Fibroblast of lung (primary cell): Measurements from ENCODE around the gene PIK3CD. TPM values are rescaled to one million over a fixed set of nuclear protein-coding genes. Genes with fewer than 3 reads are reported as not detected.

Experiments
- DNase-seq, 2 donors: peaks; one replicate each; pipeline versions ENCODE4 v3.0.0 to v3.0.0-alpha.2; 2010; ENCODE audit warnings: low read depth in 2 of 2
- H2AFZ ChIP-seq: 2 replicates; pipeline ENCODE4 v1.5.1; 2012; ENCODE audit warnings: low read length, control low read depth, inconsistent platforms
- H3K27ac ChIP-seq: 2 replicates; pipeline ENCODE4 v1.5.1; 2011; ENCODE audit warnings: low read length, control low read depth; ENCODE audit not compliant: insufficient read depth
- H3K27me3 ChIP-seq: 2 replicates; pipeline ENCODE4 v1.5.1; 2011; ENCODE audit warnings: mild to moderate bottlenecking, low read length; ENCODE audit not compliant: control insufficient read depth, insufficient read depth
- H3K36me3 ChIP-seq: 2 replicates; pipeline ENCODE4 v1.5.1; 2011; ENCODE audit warnings: low read length; ENCODE audit not compliant: control insufficient read depth, insufficient read depth
- H3K4me1 ChIP-seq: 2 replicates; pipeline ENCODE4 v1.5.1; 2011; ENCODE audit warnings: low read length; ENCODE audit not compliant: control insufficient read depth, insufficient read depth; ENCODE audit errors: extremely low read depth
- H3K4me2 ChIP-seq: 2 replicates; pipeline ENCODE4 v1.5.1; 2011; ENCODE audit warnings: low read length, control low read depth; ENCODE audit not compliant: insufficient read depth; ENCODE audit errors: extremely low read depth
- H3K4me3 ChIP-seq, 4 experiments: fragments of 200-600 bp in 1 of 4; sonication (generic) in 1 of 4; replicated peaks in 1 of 4; 2 replicates each; pipeline ENCODE4 v1.5.1; 2011 to 2016; ENCODE audit warnings: low read length in 4 of 4, low read depth in 3 of 4, mild to moderate bottlenecking in 3 of 4, control low read depth in 2 of 4, inconsistent platforms in 1 of 4, mixed read lengths in 1 of 4; ENCODE audit not compliant: insufficient read depth in 1 of 4; ENCODE audit errors: control extremely low read depth in 1 of 4
- H3K79me2 ChIP-seq: 2 replicates; pipeline ENCODE4 v1.5.1; 2012; ENCODE audit warnings: mild to moderate bottlenecking, low read length, inconsistent platforms; ENCODE audit not compliant: control insufficient read depth, insufficient read depth
- H3K9ac ChIP-seq: 2 replicates; pipeline ENCODE4 v1.5.1; 2011; ENCODE audit warnings: mild to moderate bottlenecking, low read length, control low read depth; ENCODE audit not compliant: insufficient read depth
- H3K9me3 ChIP-seq: 2 replicates; pipeline ENCODE4 v1.5.1; 2012; ENCODE audit warnings: low read depth, low read length; ENCODE audit not compliant: control insufficient read depth, insufficient read depth
- H4K20me1 ChIP-seq: 2 replicates; pipeline ENCODE4 v1.5.1; 2011; ENCODE audit warnings: low read length; ENCODE audit not compliant: control insufficient read depth, insufficient read depth; ENCODE audit errors: extremely low read depth
- CTCF ChIP-seq, 2 donors: IDR thresholded peaks in 1 of 2; conservative IDR thresholded peaks in 1 of 2; 1 replicate in 1 of 2; 2 replicates in 1 of 2; pipeline ENCODE4 v1.5.1; 2011 to 2012; ENCODE audit warnings: low read length in 2 of 2, control low read depth in 1 of 2, inconsistent platforms in 1 of 2, low read depth in 1 of 2, mild to moderate bottlenecking in 1 of 2
- EZH2 ChIP-seq: IDR thresholded peaks from 2 replicates; pipeline ENCODE4 v1.5.1; 2012; ENCODE audit warnings: low read length, control low read depth, mild to moderate bottlenecking; ENCODE audit errors: missing control alignments
- polyA plus RNA-seq, 2 donors: library from polyadenylated mRNA; depleted of rRNA in 1 of 2; stranded (reverse) in 1 of 2; unstranded in 1 of 2; fragments of >200 nt; gene quantifications; 2 replicates each; pipeline ENCODE4 v1.2.1, GENCODE V29; 2011 to 2012; ENCODE audit warnings: missing spikeins in 1 of 2
- total RNA-seq: library from RNA; depleted of rRNA; stranded (reverse); fragments of >200 nt; gene quantifications from 2 replicates; pipeline ENCODE4 v1.2.1, GENCODE V29; 2014

The PIK3CD gene
- total and polyA plus RNA-seq, 2 donors (not counting 1 experiment from before 2014, with no cell fraction given) = 2.8 to 6.4 TPM

- no peak for DNase-seq
- Histone ChIP-seq H2AFZ (no peak overlapping the region), H3K36me3 (peaks cover 30% of the 10 kb centered on the region)
Measured at GRCh38 chr1:9730096-9730901, 78.8 kb downstream of the PIK3CD start.

GRCh38 chr1:9731051-9731537 is 79.6 kb downstream of the PIK3CD start:
- DNase-seq = no peak
- Histone ChIP-seq H3K9me3 (no peaks in the 10 kb centered on the region), H3K4me2 (no peak overlapping the region), H2AFZ (no peak overlapping the region), H4K20me1 (no peaks in the 10 kb centered on the region), H3K36me3 (peaks cover 35% of the 10 kb centered on the region), H3K27ac (no peak overlapping the region), H3K79me2 (no peaks in the 10 kb centered on the region), H3K9ac (no peak overlapping the region), H3K4me1 (no peaks in the 10 kb centered on the region), H3K4me3 (no peak overlapping the region), H3K27me3 (no peaks in the 10 kb centered on the region)
- TF ChIP-seq EZH2 (no peak), CTCF (conservative IDR thresholded peaks at IDR 0.05 in 1 of 2, IDR thresholded peaks at IDR 0.05 in 1 of 2; ENCODE audit: low read depth in 1 of 2, low read length in 2 of 2) (no peak)

More at GRCh38 chr1:9730096-9730901, 78.8 kb downstream of the PIK3CD start:
- no peaks in the 10 kb centered on the region for H3K9me3 ChIP-seq
- no peak overlapping the region for H3K4me2 ChIP-seq
- no peaks in the 10 kb centered on the region for H3K4me1 ChIP-seq
- H3K9ac ChIP-seq = no peak overlapping the region
- H3K27ac ChIP-seq = no peak overlapping the region
- no peaks in the 10 kb centered on the region for H3K27me3 ChIP-seq
- H4K20me1 ChIP-seq = no peaks in the 10 kb centered on the region
- no peak for TF ChIP-seq EZH2
- no peak overlapping the region for H3K4me3 ChIP-seq
- no peaks in the 10 kb centered on the region for H3K79me2 ChIP-seq

- no peak overlapping the region for H3K4me2 ChIP-seq
- no peak overlapping the region for H3K9ac ChIP-seq
- no peak overlapping the region for H3K27ac ChIP-seq
- H3K4me3 ChIP-seq = no peak overlapping the region
- H3K4me1 ChIP-seq = no peaks in the 10 kb centered on the region
- no peaks in the 10 kb centered on the region for H4K20me1 ChIP-seq
- TF ChIP-seq CTCF (conservative IDR thresholded peaks at IDR 0.05 in 1 of 2, IDR thresholded peaks at IDR 0.05 in 1 of 2; ENCODE audit: low read depth in 1 of 2, low read length in 2 of 2) (no peak), EZH2 (no peak)
- H2AFZ ChIP-seq = no peak overlapping the region
- no peaks in the 10 kb centered on the region for H3K9me3 ChIP-seq
- peaks cover 35% of the 10 kb centered on the region for H3K36me3 ChIP-seq
- no peaks in the 10 kb centered on the region for H3K79me2 ChIP-seq
- H3K27me3 ChIP-seq = no peaks in the 10 kb centered on the region
- no peak for DNase-seq
Measured at GRCh38 chr1:9731561-9731960, 80.0 kb downstream of the PIK3CD start.
